Endothelial cell (in vitro differentiated cells): ENCODE measurements around the gene MAK. TPM values are rescaled to one million over a fixed set of nuclear protein-coding genes. Genes with fewer than 3 reads are reported as not detected.
"Not testable (repeated sequence)": the region's sequence is repeated elsewhere in the genome, so short reads cannot be mapped to it uniquely, and the experiment has no call there.

ENCODE experiments used
- DNase-seq: peaks from one replicate; pipeline ENCODE4 v3.0.0; 2021; ENCODE audit warnings: low spot score
- H3K27ac Mint-ChIP-seq: one replicate; pipeline ENCODE4 v1.8.0; 2021; ENCODE audit warnings: mixed read lengths, inconsistent platforms; ENCODE audit not compliant: unreplicated experiment
- H3K27me3 Mint-ChIP-seq: one replicate; pipeline ENCODE4 v1.8.0; 2021; ENCODE audit warnings: mild to moderate bottlenecking, moderate library complexity, mixed read lengths, inconsistent platforms; ENCODE audit not compliant: unreplicated experiment
- H3K36me3 Mint-ChIP-seq: one replicate; pipeline ENCODE4 v1.8.0; 2021; ENCODE audit warnings: mild to moderate bottlenecking, low read depth, mixed read lengths, inconsistent platforms; ENCODE audit not compliant: unreplicated experiment
- H3K4me1 Mint-ChIP-seq: one replicate; pipeline ENCODE4 v1.8.0; 2021; ENCODE audit warnings: mild to moderate bottlenecking, mixed read lengths, inconsistent platforms; ENCODE audit not compliant: unreplicated experiment
- H3K4me3 Mint-ChIP-seq: one replicate; pipeline ENCODE4 v1.8.0; 2021; ENCODE audit warnings: mild to moderate bottlenecking, mixed read lengths, inconsistent platforms; ENCODE audit not compliant: unreplicated experiment
- H3K9me3 Mint-ChIP-seq: one replicate; pipeline ENCODE4 v1.8.0; 2021; ENCODE audit warnings: mixed read lengths, inconsistent platforms; ENCODE audit not compliant: unreplicated experiment
- total RNA-seq: library from RNA; stranded (reverse); fragmentation: NEBNext Ultra II Directional; extraction: Animal tissue kit (Norgen Biotek cat#: 25700); gene quantifications from one replicate; pipeline ENCODE4 v1.2.1, GENCODE V29; 2021; ENCODE audit not compliant: unreplicated experiment
- TF ChIP-seq, protein P1 (sequence below): fragments of 200-600 bp; sonication (generic); IDR thresholded peaks from one replicate; pipeline ENCODE4 v1.5.0; 2021; ENCODE audit warnings: antibody characterized with exemption; ENCODE audit not compliant: unreplicated experiment

The MAK gene
- total RNA-seq, 1 donor from 2014 or later, result not detected

DNA sequence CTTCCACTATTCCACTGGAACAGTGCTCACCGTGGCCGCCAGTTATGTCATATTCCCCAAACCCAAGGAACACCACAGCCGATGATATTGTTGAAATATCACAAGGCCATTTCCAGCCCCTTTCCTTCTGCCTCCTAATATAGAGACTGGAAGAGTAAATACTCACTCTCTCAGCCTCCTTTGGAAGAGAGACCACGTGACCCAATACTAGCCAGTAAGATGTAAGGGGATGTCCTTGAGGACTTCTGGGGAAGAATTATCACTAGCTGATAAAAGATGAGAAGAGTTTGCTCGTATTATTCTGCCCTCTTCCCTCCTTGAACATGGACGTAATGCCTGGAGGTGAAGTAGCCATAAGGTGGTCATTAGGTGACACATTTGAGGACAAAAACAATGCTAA is 13.5 kb downstream of the MAK start:
- Mint-ChIP-seq H3K27me3 (no peaks in the 10 kb centered on the region), H3K4me1 (no peaks in the 10 kb centered on the region), H3K9me3 (no peaks in the 10 kb centered on the region), H3K27ac (no peak overlapping the region), H3K4me3 (no peak overlapping the region), H3K36me3 (no peaks in the 10 kb centered on the region)
- TF ChIP-seq, protein P1, sequence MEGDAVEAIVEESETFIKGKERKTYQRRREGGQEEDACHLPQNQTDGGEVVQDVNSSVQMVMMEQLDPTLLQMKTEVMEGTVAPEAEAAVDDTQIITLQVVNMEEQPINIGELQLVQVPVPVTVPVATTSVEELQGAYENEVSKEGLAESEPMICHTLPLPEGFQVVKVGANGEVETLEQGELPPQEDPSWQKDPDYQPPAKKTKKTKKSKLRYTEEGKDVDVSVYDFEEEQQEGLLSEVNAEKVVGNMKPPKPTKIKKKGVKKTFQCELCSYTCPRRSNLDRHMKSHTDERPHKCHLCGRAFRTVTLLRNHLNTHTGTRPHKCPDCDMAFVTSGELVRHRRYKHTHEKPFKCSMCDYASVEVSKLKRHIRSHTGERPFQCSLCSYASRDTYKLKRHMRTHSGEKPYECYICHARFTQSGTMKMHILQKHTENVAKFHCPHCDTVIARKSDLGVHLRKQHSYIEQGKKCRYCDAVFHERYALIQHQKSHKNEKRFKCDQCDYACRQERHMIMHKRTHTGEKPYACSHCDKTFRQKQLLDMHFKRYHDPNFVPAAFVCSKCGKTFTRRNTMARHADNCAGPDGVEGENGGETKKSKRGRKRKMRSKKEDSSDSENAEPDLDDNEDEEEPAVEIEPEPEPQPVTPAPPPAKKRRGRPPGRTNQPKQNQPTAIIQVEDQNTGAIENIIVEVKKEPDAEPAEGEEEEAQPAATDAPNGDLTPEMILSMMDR, result no peak
- no peak for DNase-seq

DNA sequence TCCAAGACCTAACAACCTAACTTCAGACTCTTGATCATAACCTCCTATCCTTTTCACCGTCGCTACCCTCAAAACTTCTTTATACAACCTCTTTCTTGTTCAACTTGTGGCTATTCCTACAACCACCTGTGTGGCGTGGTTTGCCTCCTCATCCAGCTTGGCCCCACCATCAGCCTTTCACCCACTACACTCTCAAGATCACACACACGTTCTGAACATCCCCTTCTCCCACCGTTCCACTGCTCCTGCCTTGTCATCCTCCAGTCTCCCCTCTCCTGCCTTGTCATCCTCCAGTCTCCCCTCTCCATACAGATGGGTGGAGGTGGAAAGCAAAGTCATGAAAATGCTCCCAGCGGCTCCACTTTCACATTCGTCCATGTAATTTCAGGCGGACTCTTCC is 14.0 kb downstream of the MAK start:
- Mint-ChIP-seq H3K36me3 (no peaks in the 10 kb centered on the region), H3K27ac (no peak overlapping the region), H3K4me1 (no peaks in the 10 kb centered on the region), H3K27me3 (no peaks in the 10 kb centered on the region), H3K4me3 (no peak overlapping the region), H3K9me3 (no peaks in the 10 kb centered on the region)
- TF ChIP-seq, protein P1, result no peak
- DNase-seq, result no peak

- H3K9me3 Mint-ChIP-seq, H3K27ac Mint-ChIP-seq, H3K27me3 Mint-ChIP-seq, H3K4me3 Mint-ChIP-seq, H3K4me1 Mint-ChIP-seq, DNase-seq, H3K36me3 Mint-ChIP-seq: not testable (repeated sequence)
Observed at GRCh38 chr6:10814176-10814575, 24.2 kb downstream of the MAK start.

DNA sequence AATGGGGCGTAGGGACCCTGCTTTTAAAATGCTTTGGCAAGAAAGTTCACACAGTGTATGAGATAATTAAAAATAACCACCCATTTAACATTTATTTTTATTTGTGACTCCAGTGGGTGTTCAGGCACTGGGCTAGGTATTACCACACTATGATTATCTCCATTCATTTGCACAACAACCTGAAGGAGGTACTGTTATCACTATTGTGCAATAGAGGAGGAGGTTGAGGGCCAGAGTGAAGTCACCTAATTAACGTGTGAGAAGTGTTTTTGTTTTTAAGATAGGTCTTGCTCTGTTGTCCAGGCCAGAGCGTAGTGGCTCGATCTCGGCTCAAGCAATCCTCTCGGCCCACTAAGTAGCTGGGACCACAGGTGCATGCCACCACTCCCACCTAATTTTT is 29.2 kb downstream of the MAK start:
- no peaks in the 10 kb centered on the region for H3K4me1 Mint-ChIP-seq

DNA sequence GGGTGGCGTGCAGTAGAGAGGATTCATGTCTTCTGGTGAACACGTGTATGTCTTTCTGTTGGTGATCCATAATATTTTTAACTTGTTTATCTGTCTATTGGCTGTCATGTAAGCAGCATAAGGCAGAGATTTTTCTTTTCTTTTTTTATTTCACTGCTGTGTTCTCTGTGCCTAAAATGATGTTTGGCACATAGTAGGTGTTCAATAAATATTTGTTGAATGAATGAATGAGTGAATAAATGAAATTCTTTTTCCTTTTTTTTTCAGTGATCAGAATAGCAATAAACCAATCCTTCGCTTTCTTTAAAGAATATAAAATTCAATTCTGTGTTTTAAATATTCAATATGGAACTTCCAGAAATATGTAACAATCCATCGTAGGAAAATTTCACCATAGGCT is 30.0 kb downstream of the MAK start:
- Mint-ChIP-seq H3K9me3 (no peaks in the 10 kb centered on the region), H3K27me3 (peaks cover 3% of the 10 kb centered on the region), H3K36me3 (no peaks in the 10 kb centered on the region), H3K4me1 (no peaks in the 10 kb centered on the region), H3K27ac (no peak overlapping the region), H3K4me3 (no peak overlapping the region)
- TF ChIP-seq, protein P1, result no peak
- no peak for DNase-seq

More for the DNA sequence above, 29.2 kb downstream of the MAK start:
- Mint-ChIP-seq H3K4me3 (no peak overlapping the region), H3K27me3 (peaks cover 3% of the 10 kb centered on the region), H3K9me3 (no peaks in the 10 kb centered on the region), H3K27ac (no peak overlapping the region), H3K36me3 (no peaks in the 10 kb centered on the region)
- no peak for DNase-seq
- TF ChIP-seq, protein P1, result no peak
